Thoracic aorta endothelial cell (primary cell): ENCODE measurements around the gene NUP37. TPM values are rescaled to one million over a fixed set of nuclear protein-coding genes. Genes with fewer than 3 reads are reported as not detected.

Experiments
- total RNA-seq: library from RNA; depleted of rRNA; stranded (reverse); fragments of >200 nt; gene quantifications from 2 replicates; pipeline ENCODE4 v1.2.3, GENCODE V29; 2012

NUP37 gene, protein sequence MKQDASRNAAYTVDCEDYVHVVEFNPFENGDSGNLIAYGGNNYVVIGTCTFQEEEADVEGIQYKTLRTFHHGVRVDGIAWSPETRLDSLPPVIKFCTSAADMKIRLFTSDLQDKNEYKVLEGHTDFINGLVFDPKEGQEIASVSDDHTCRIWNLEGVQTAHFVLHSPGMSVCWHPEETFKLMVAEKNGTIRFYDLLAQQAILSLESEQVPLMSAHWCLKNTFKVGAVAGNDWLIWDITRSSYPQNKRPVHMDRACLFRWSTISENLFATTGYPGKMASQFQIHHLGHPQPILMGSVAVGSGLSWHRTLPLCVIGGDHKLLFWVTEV
- total RNA-seq: 51.7 and 60.4 TPM in 2 replicates

GRCh38 chr12:102119674-102120563 lies at the start of gene NUP37, which contains the start of gene PARPBP:
NUP37 (minus strand) TSS chr12:102120114; CDS start chr12:102118518, 1,596 bp downstream.
PARPBP (plus strand) TSS chr12:102120183; CDS start chr12:102123889, 3,706 bp downstream.

GRCh38 chr12:102061560-102062418 lies 58.1 kb downstream of the NUP37 start, which contains the start of gene WASHC3:
WASHC3 (minus strand) TSS chr12:102061991; CDS start chr12:102061962, 29 bp downstream.

Other genes starting within 250 kb of the NUP37 start
- 44.7 and 57.1 TPM in 2 replicates for gene DRAM1, start 242.5 kb downstream of the NUP37 start, total RNA-seq
- 46.1 and 46.8 TPM in 2 replicates for gene WASHC3, start 58.1 kb downstream of the NUP37 start, total RNA-seq
- 34.8 and 48.2 TPM in 2 replicates for gene PARPBP, start 69 bp upstream of the NUP37 start, total RNA-seq
- 0.36 and 1.9 TPM in 2 replicates for gene PMCH, start 77.7 kb upstream of the NUP37 start, total RNA-seq